Upper lobe of left lung (tissue), 6 donors: ENCODE results near the gene VSTM2L. TPM values are rescaled to one million over a fixed set of nuclear protein-coding genes. Genes with fewer than 3 reads are reported as not detected.

Source experiments
- ATAC-seq, 2 donors: fragments of 200-7000 bp; cut with Tn5 transposase; one replicate each; pipeline ENCODE4 v1.9.1; 2022; ENCODE audit warnings: mild to moderate bottlenecking in 2 of 2, moderate library complexity in 2 of 2; ENCODE audit not compliant: low FRiP score in 2 of 2
- DNase-seq, 2 donors: peaks; one replicate each; pipeline ENCODE4 v3.0.0-alpha.2; 2019 to 2020
- H3K27ac ChIP-seq, 4 donors: fragments of 200-600 bp; sonication (generic); one replicate each; pipeline ENCODE4 v1.5.1; 2016 to 2019
- H3K27me3 ChIP-seq, 4 donors: fragments of 200-600 bp; sonication (generic); one replicate each; pipeline ENCODE4 v1.5.1; 2017 to 2019
- H3K36me3 ChIP-seq, 4 donors: fragments of 200-600 bp; sonication (generic); one replicate each; pipeline ENCODE4 v1.5.1; 2016 to 2019
- H3K4me1 ChIP-seq, 4 donors: fragments of 200-600 bp; sonication (generic); one replicate each; pipeline ENCODE4 v1.5.1; 2018 to 2019
- H3K4me3 ChIP-seq, 4 donors: fragments of 200-600 bp; sonication (generic); one replicate each; pipeline ENCODE4 v1.5.1; 2017 to 2019; ENCODE audit warnings: mild to moderate bottlenecking in 2 of 4, moderate library complexity in 1 of 4
- H3K9me3 ChIP-seq, 4 donors: fragments of 200-600 bp; sonication (generic); one replicate each; pipeline ENCODE4 v1.5.1; 2018 to 2019
- EP300 ChIP-seq, 4 donors: sonication (generic); formaldehyde crosslinking; IDR thresholded peaks; one replicate each; pipeline ENCODE4 v1.5.1; 2017; ENCODE audit warnings: antibody characterized with exemption in 4 of 4, control low read depth in 2 of 4
- POLR2A ChIP-seq, 4 donors: fragments of 450-650 bp; IDR thresholded peaks; one replicate each; pipeline ENCODE4 v1.5.1; 2016 to 2017; ENCODE audit warnings: antibody characterized with exemption in 4 of 4, mild to moderate bottlenecking in 2 of 4
- POLR2AphosphoS5 ChIP-seq, 2 donors: sonication (generic); formaldehyde crosslinking; IDR thresholded peaks; one replicate each; pipeline ENCODE4 v1.5.1; 2017; ENCODE audit warnings: antibody characterized with exemption in 2 of 2
- WGBS, 2 donors: methylation state at CpG; one replicate each; pipeline ENCODE4 v1.1.5; 2017 to 2018; 5-methylcytosine and 5-hydroxymethylcytosine counted together
- total RNA-seq, 6 donors: library from RNA; depleted of rRNA in 4 of 6; stranded (reverse); fragments of >200 nt in 4 of 6; gene quantifications; one replicate each; pipeline versions ENCODE4 v1.1.0 to v1.2.1, GENCODE V29; 2016 to 2021
- TF ChIP-seq, protein P1 (sequence below), 6 experiments: fragments of 450-650 bp in 4 of 6; fragments of 200-600 bp in 2 of 6; sonication (generic) in 2 of 6; IDR thresholded peaks; one replicate each; pipeline ENCODE4 v1.5.1; 2016 to 2019; ENCODE audit warnings: antibody characterized with exemption in 6 of 6
- donor health status: DM: no; HTN: no; CAD: no; lungs with moderate emphysema.
- donor health status: DM: no; HTN: yes; CAD: no; lungs with severe emphysema.

VSTM2L gene
- total RNA-seq, 6 donors from 2014 or later, result 1.0 to 47.2 (median 24.8) TPM

DNA sequence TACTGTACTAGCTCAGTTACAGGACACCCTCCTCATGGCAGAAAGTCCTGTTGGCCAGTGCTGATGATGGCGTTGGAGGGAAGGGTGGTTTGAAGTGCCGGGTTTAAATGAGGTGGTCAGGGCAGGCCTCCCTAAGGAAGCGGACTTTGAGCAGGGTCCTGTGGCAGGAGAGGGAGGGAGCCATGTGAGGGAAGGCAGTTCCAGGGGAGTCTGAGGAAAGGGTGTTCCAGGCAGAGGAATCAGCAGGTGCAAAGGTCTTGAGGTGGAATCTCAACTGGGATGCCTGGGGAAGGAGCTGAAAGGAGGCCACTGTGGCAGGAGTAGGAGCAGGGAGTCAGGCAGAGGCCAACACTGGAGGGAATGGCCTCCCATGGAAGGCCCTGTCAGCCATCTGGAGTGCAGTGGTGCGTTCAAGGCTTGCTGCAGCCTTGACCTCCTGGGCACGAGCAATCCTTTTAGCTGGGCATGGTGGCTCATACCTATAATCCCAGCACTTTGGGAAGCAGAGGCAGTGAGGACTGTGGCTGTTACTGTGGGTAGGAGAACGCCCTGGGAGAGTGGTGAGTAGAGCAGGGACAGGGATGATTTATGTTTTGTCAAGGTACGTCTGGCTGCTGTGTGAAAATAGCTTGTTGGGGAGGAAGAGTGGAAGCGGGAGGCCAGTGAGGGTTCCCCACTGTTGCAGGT is 26.2 kb downstream of the VSTM2L start:
- 45 to 74% methylated on average over 8 of the region's 8 CpGs for WGBS, 2 donors
- TF ChIP-seq, protein P1, sequence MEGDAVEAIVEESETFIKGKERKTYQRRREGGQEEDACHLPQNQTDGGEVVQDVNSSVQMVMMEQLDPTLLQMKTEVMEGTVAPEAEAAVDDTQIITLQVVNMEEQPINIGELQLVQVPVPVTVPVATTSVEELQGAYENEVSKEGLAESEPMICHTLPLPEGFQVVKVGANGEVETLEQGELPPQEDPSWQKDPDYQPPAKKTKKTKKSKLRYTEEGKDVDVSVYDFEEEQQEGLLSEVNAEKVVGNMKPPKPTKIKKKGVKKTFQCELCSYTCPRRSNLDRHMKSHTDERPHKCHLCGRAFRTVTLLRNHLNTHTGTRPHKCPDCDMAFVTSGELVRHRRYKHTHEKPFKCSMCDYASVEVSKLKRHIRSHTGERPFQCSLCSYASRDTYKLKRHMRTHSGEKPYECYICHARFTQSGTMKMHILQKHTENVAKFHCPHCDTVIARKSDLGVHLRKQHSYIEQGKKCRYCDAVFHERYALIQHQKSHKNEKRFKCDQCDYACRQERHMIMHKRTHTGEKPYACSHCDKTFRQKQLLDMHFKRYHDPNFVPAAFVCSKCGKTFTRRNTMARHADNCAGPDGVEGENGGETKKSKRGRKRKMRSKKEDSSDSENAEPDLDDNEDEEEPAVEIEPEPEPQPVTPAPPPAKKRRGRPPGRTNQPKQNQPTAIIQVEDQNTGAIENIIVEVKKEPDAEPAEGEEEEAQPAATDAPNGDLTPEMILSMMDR (IDR thresholded peaks at IDR 0.05), result no peak
- TF ChIP-seq EP300 (IDR thresholded peaks at IDR 0.05) (no peak), POLR2A (IDR thresholded peaks at IDR 0.05) (no peak), POLR2AphosphoS5 (IDR thresholded peaks at IDR 0.05) (no peak)
- ATAC-seq, result no peak
- H3K9me3 ChIP-seq, result no peaks in the 10 kb centered on the region
- H3K27ac ChIP-seq, result no peak overlapping the region
- H3K36me3 ChIP-seq, result no peaks in the 10 kb centered on the region
- H3K27me3 ChIP-seq, result no peaks in the 10 kb centered on the region
- no peaks in the 10 kb centered on the region for H3K4me1 ChIP-seq
- no peak for DNase-seq
- H3K4me3 ChIP-seq, result no peak overlapping the region

DNA sequence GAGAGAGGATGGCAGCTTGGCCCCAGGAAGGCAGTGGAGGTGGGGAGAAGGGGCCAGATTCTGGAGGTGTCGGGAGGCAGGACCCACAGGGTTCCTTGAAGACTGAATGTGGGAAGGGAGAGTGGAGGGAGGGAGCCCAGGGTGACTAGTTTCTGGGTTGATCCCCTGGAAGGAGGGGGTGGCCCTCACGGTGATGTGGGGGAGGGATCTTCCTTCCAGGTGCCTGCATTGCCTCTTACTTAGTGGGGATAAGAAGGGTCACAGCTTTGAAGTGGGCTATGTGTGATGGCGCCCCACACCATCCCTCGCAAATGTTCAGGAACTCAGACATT is 26.7 kb downstream of the VSTM2L start:
- no peaks in the 10 kb centered on the region for H3K4me1 ChIP-seq
- H3K36me3 ChIP-seq, result no peaks in the 10 kb centered on the region
- DNase-seq (no peak), ATAC-seq (no peak)
- no peak overlapping the region for H3K27ac ChIP-seq
- TF ChIP-seq, protein P1 (IDR thresholded peaks at IDR 0.05), result no peak
- TF ChIP-seq EP300 (IDR thresholded peaks at IDR 0.05) (no peak), POLR2AphosphoS5 (IDR thresholded peaks at IDR 0.05) (no peak), POLR2A (IDR thresholded peaks at IDR 0.05) (no peak)
- WGBS, 2 donors, result 49 to 77% methylated on average over 3 to 4 of the region's 4 CpGs
- H3K4me3 ChIP-seq, result no peak overlapping the region
- H3K9me3 ChIP-seq, result no peaks in the 10 kb centered on the region
- H3K27me3 ChIP-seq, result no peaks in the 10 kb centered on the region

DNA sequence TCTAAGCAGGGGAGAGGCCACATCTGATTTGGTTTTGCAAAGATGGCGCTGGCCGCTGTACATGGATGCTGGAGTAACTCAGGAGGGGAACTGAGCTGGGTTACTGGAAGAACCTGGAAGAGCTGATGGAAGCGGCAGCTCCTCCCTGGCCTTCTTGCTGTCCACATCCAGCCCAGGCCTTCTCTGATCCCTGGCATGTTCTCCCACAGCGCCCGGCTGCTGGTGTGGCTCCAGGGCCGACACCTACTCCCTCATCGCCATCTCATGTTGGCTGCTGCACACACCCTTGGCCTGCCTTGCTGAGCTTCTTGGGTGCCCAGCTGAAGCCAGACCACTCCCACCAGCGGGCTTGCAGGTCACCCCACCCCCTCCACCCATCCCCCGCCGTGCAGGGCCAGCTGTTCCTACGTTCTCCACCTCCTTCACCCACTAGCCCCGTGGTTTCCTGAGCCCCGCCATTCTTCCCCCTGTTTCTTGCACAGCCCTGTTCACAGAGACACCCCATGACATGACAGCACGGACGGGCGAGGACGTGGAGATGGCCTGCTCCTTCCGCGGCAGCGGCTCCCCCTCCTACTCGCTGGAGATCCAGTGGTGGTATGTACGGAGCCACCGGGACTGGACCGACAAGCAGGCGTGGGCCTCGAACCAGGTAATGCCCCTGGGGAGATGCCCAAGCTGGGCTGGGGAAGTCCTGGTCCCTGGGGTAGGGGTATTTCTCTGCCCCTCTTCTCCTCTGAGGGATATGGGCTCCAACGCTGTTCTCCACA is 28.4 kb downstream of the VSTM2L start:
- no peaks in the 10 kb centered on the region for H3K36me3 ChIP-seq
- TF ChIP-seq POLR2A (IDR thresholded peaks at IDR 0.05) (no peak), EP300 (IDR thresholded peaks at IDR 0.05) (no peak), POLR2AphosphoS5 (IDR thresholded peaks at IDR 0.05) (no peak)
- TF ChIP-seq, protein P1 (IDR thresholded peaks at IDR 0.05), result no peak
- H3K9me3 ChIP-seq, result no peaks in the 10 kb centered on the region
- H3K4me1 ChIP-seq, result no peaks in the 10 kb centered on the region
- ATAC-seq (no peak), DNase-seq (peak in 1 of 2 donors; percentile 60)
- 75 to 78% methylated on average over 13 to 27 of the region's 27 CpGs for WGBS, 2 donors
- no peaks in the 10 kb centered on the region for H3K27me3 ChIP-seq
- H3K4me3 ChIP-seq, result no peak overlapping the region
- no peak overlapping the region for H3K27ac ChIP-seq

DNA sequence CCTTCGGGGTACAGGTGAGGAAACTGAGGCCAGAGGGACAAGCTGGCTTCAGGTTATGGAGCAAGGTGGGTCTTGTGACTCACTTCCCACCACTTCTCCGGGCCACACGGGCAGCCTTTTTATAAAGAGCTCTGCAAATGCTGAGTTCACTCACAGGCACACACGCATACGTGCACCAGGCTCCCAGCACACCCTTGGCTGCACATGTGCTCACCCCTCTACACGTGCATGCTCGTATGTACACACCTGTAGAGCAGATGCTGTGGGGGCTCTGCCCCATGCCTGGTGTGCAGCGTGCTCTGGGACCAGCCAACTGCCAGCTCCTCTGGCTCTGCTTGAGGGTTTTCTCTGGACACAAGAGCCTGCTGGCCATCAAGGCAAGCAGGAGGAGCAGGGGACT is 29.1 kb downstream of the VSTM2L start:
- no peak for DNase-seq
- Histone ChIP-seq H3K4me1 (no peaks in the 10 kb centered on the region), H3K4me3 (no peak overlapping the region), H3K9me3 (no peaks in the 10 kb centered on the region), H3K27ac (no peak overlapping the region), H3K36me3 (no peaks in the 10 kb centered on the region), H3K27me3 (no peaks in the 10 kb centered on the region)
- TF ChIP-seq POLR2A (IDR thresholded peaks at IDR 0.05), result no peak
- no peak for TF ChIP-seq POLR2AphosphoS5 (IDR thresholded peaks at IDR 0.05)
- TF ChIP-seq, protein P1 (IDR thresholded peaks at IDR 0.05), result no peak
- no peak for TF ChIP-seq EP300 (IDR thresholded peaks at IDR 0.05)
- no peak for ATAC-seq
- 86 to 91% methylated on average over 5 to 8 of the region's 8 CpGs for WGBS, 2 donors
